Measurements from ENCODE around the gene CNDP1. TPM values are rescaled to one million over a fixed set of nuclear protein-coding genes. Genes with fewer than 3 reads are reported as not detected.

Gene CNDP1
- total RNA-seq, 1 experiment from 2014 or later, result not detected

DNA sequence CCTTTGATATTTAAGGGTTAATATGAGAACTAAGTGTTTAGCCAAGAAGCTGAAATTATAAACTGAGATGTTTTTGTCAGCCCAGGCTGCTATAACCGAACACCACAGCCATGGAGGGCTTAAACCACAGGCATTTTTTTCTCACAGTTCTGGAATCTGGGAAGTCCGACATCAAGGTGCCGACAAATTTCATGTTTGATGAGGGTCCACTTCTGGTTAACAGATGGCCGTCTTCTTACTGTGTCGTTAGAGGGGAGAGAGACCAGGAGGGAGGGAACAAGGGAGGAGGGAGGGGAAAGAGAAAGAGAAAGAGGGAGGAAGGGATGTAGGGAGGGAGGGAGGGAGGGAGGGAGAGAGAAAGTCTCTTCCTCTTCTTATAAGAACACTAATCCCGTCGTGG, 44.6 kb upstream of the CNDP1 start:
- no TSS peak for BruUV-seq (replicated peaks)
- TF ChIP-seq, protein P1, sequence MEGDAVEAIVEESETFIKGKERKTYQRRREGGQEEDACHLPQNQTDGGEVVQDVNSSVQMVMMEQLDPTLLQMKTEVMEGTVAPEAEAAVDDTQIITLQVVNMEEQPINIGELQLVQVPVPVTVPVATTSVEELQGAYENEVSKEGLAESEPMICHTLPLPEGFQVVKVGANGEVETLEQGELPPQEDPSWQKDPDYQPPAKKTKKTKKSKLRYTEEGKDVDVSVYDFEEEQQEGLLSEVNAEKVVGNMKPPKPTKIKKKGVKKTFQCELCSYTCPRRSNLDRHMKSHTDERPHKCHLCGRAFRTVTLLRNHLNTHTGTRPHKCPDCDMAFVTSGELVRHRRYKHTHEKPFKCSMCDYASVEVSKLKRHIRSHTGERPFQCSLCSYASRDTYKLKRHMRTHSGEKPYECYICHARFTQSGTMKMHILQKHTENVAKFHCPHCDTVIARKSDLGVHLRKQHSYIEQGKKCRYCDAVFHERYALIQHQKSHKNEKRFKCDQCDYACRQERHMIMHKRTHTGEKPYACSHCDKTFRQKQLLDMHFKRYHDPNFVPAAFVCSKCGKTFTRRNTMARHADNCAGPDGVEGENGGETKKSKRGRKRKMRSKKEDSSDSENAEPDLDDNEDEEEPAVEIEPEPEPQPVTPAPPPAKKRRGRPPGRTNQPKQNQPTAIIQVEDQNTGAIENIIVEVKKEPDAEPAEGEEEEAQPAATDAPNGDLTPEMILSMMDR (IDR thresholded peaks at IDR 0.05; ENCODE audit: unreplicated experiment), result no peak
- intact Hi-C loops (cut with micrococcal nuclease; ENCODE audit: unreplicated experiment), result loop anchor here (5.0 kb wide), 1 partner anchor 292 kb away; no protein-coding TSS in a partner anchor
- Mint-ChIP-seq H3K9me3 (ENCODE audit: low read depth, unreplicated experiment) (no peaks in the 10 kb centered on the region), H3K27me3 (ENCODE audit: unreplicated experiment) (peaks cover 24% of the 10 kb centered on the region), H3K4me1 (ENCODE audit: low read depth, unreplicated experiment) (no peaks in the 10 kb centered on the region), H3K27ac (ENCODE audit: unreplicated experiment) (no peak overlapping the region), H3K4me3 (ENCODE audit: low read depth, unreplicated experiment) (no peak overlapping the region), H3K36me3 (ENCODE audit: insufficient read depth, unreplicated experiment) (no peaks in the 10 kb centered on the region)
- no peak for DNase-seq
- CTCF ChIA-PET, result no interaction called here

DNA sequence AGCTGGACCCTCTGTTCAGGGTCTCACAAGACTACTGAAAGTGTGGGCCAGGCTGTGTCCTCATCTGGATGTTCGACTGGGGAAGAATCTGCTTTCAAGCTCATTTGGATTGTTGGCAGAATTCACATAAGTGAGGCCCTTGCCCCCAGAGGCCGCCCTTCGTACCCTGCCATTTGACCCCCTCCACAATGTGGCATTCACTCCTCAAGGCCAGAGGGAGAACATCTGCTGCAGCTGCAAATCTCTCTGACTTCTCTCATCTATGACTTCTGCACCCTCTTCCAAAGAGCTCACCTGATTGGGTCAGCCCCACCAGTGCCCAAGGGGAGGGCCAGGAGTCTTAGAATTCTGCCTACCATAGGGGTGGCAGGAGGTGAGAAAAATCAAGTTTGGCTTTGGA, 42.0 kb upstream of the CNDP1 start:
- no peak overlapping the region for H3K4me3 Mint-ChIP-seq (ENCODE audit: low read depth, unreplicated experiment)
- TF ChIP-seq, protein P1 (IDR thresholded peaks at IDR 0.05; ENCODE audit: unreplicated experiment), result no peak
- no peak for DNase-seq
- no TSS peak for BruUV-seq (replicated peaks)
- peaks cover 20% of the 10 kb centered on the region for H3K36me3 Mint-ChIP-seq (ENCODE audit: insufficient read depth, unreplicated experiment)
- CTCF ChIA-PET, result interaction anchor here (2.0 kb wide), 1 partner anchor 137 kb away, joined by 26 read pairs; no protein-coding TSS in a partner anchor
- peaks cover 19% of the 10 kb centered on the region for H3K27me3 Mint-ChIP-seq (ENCODE audit: unreplicated experiment)
- intact Hi-C loops (cut with micrococcal nuclease; ENCODE audit: unreplicated experiment), result loop anchor here (5.0 kb wide), 1 partner anchor 295 kb away; no protein-coding TSS in a partner anchor
- H3K9me3 Mint-ChIP-seq (ENCODE audit: low read depth, unreplicated experiment), result no peaks in the 10 kb centered on the region
- H3K27ac Mint-ChIP-seq (ENCODE audit: unreplicated experiment), result no peak overlapping the region
- H3K4me1 Mint-ChIP-seq (ENCODE audit: low read depth, unreplicated experiment), result peaks cover 6% of the 10 kb centered on the region

- Mint-ChIP-seq H3K27me3 (ENCODE audit: unreplicated experiment) (peaks cover 11% of the 10 kb centered on the region), H3K4me3 (ENCODE audit: low read depth, unreplicated experiment) (no peak overlapping the region), H3K9me3 (ENCODE audit: low read depth, unreplicated experiment) (no peaks in the 10 kb centered on the region), H3K4me1 (ENCODE audit: low read depth, unreplicated experiment) (peaks cover 17% of the 10 kb centered on the region), H3K36me3 (ENCODE audit: insufficient read depth, unreplicated experiment) (peaks cover 27% of the 10 kb centered on the region), H3K27ac (ENCODE audit: unreplicated experiment) (no peak overlapping the region)
- BruUV-seq (replicated peaks), result no TSS peak
- peak; percentile 61 for DNase-seq
- CTCF ChIA-PET, result interaction anchor here (0.6 to 2.0 kb wide), 14 partner anchors 12 to 238 kb away, joined by 3 to 59 read pairs (median 4); no protein-coding TSS in a partner anchor
- TF ChIP-seq, protein P1 (IDR thresholded peaks at IDR 0.05; ENCODE audit: unreplicated experiment), result peak; percentile 63
- intact Hi-C loops (cut with micrococcal nuclease; ENCODE audit: unreplicated experiment), result loop anchor here (1.0 to 5.0 kb wide), 2 partner anchors 140 to 296 kb away; no protein-coding TSS in a partner anchor
Measured at GRCh38 chr18:74493689-74494088, 40.6 kb upstream of the CNDP1 start.

DNA sequence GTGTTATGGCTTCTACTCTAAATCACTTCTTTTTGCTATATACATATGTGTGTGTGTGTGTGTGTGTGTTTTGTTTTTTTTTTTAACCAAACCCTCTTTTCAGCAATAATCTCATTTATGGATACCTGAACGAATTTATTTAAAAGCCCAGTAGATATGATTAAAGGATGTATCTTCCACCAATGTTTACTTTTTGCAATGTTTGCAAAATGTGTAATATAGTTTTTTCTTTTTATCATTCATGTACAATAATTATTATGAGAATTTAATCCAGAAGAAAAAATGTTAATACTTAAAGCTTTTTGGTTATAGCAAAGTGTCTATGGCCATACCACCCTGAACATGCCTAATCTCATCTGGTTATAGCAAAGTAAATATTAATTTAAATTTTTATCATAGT, 39.8 kb upstream of the CNDP1 start:
- Mint-ChIP-seq H3K4me3 (ENCODE audit: low read depth, unreplicated experiment) (no peak overlapping the region), H3K9me3 (ENCODE audit: low read depth, unreplicated experiment) (no peaks in the 10 kb centered on the region), H3K27me3 (ENCODE audit: unreplicated experiment) (peaks cover 3% of the 10 kb centered on the region), H3K36me3 (ENCODE audit: insufficient read depth, unreplicated experiment) (peaks cover 33% of the 10 kb centered on the region), H3K27ac (ENCODE audit: unreplicated experiment) (no peak overlapping the region), H3K4me1 (ENCODE audit: low read depth, unreplicated experiment) (peaks cover 25% of the 10 kb centered on the region)
- no peak for DNase-seq
- TF ChIP-seq, protein P1 (IDR thresholded peaks at IDR 0.05; ENCODE audit: unreplicated experiment), result no peak
- intact Hi-C loops (cut with micrococcal nuclease; ENCODE audit: unreplicated experiment), result loop anchor here (5.0 kb wide), 1 partner anchor 297 kb away; no protein-coding TSS in a partner anchor
- BruUV-seq (replicated peaks), result no TSS peak
- CTCF ChIA-PET, result no interaction called here
